ENCODE data around the gene METTL16. TPM values are rescaled to one million over a fixed set of nuclear protein-coding genes. Genes with fewer than 3 reads are reported as not detected.
A peak's percentile ranks its signal among the peaks of the same experiment; 100 is the strongest.
"Not testable (repeated sequence)": the region's sequence is repeated elsewhere in the genome, so short reads cannot be mapped to it uniquely, and the experiment has no call there.

Gene METTL16
- total and polyA plus RNA-seq, 12 donors: 9.9 to 31.9 (median 26.5) TPM

DNA sequence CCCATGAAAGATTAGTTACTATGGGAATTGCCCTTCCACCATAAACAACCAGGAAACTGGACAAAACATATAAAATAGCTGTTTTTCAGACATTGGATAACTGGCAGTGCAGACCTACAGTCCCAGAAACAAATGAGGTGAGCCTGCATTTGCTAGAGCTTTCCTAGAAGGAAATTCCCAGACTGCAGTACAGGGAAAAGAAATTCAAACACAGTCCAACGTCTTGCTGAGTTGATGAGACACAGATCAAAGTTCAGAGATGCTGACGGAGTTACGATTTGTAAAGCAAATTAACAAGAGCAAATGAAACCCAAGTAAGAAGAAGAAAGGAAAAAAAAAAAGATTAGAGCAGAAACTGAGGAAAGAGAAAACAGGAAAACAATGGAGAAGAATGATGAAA, 69.5 kb downstream of the METTL16 start:
- intact Hi-C loops (cut with DNase I): no loop called here
- no peaks in the 10 kb centered on the region for H3K27me3 ChIP-seq
- H3K36me3 ChIP-seq: peaks cover 0 to 55% (median 23%) of the 10 kb centered on the region in 9 donors
- ATAC-seq (no peak), DNase-seq (no peak)
- TF ChIP-seq, protein P1, sequence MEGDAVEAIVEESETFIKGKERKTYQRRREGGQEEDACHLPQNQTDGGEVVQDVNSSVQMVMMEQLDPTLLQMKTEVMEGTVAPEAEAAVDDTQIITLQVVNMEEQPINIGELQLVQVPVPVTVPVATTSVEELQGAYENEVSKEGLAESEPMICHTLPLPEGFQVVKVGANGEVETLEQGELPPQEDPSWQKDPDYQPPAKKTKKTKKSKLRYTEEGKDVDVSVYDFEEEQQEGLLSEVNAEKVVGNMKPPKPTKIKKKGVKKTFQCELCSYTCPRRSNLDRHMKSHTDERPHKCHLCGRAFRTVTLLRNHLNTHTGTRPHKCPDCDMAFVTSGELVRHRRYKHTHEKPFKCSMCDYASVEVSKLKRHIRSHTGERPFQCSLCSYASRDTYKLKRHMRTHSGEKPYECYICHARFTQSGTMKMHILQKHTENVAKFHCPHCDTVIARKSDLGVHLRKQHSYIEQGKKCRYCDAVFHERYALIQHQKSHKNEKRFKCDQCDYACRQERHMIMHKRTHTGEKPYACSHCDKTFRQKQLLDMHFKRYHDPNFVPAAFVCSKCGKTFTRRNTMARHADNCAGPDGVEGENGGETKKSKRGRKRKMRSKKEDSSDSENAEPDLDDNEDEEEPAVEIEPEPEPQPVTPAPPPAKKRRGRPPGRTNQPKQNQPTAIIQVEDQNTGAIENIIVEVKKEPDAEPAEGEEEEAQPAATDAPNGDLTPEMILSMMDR (IDR thresholded peaks at IDR 0.05): no peak
- 66 to 71% methylated on average over 3 of the region's 3 CpGs for WGBS, 2 donors
- H3K9me3 ChIP-seq: peaks cover 0 to 13% (median 5%) of the 10 kb centered on the region in 11 donors
- H3K27ac ChIP-seq: no peak overlapping the region
- peaks cover 0 to 17% (median 0%) of the 10 kb centered on the region in 9 donors for H3K4me1 ChIP-seq
- H3K4me3 ChIP-seq: no peak overlapping the region

DNA sequence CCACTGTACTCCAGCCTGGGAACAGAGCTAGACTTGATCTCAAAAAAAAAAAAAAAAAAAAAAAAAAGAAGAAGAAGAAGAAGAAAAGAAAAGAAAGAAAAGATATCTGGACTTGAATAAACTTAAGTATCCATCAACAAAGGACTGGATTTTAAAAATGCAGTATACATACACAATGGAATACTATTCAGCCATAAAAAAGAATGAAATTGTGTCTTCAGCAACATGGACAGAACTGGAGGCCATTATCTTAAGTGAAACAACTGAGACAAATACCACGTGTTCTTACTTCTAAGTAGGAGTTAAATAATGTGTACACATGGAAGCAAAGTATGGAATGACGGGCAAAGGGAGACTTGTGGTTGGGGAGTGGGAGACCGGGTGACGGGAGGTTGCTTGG, 70.8 kb downstream of the METTL16 start:
- TF ChIP-seq, protein P1 (IDR thresholded peaks at IDR 0.05): no peak
- no peak overlapping the region for H3K4me3 ChIP-seq
- no peak for DNase-seq
- 98% methylated on average over 4 of the region's 4 CpGs for WGBS, 2 donors
- H3K36me3 ChIP-seq: peaks cover 0 to 64% (median 23%) of the 10 kb centered on the region in 9 donors
- ATAC-seq: no peak
- peaks cover 0 to 17% (median 0%) of the 10 kb centered on the region in 9 donors for H3K4me1 ChIP-seq
- H3K27ac ChIP-seq: peak overlapping the region in 1 of 10 donors; percentile 89
- no peaks in the 10 kb centered on the region for H3K27me3 ChIP-seq
- intact Hi-C loops (cut with DNase I): no loop called here
- peaks cover 0 to 5% (median under 1%) of the 10 kb centered on the region in 11 donors for H3K9me3 ChIP-seq

DNA sequence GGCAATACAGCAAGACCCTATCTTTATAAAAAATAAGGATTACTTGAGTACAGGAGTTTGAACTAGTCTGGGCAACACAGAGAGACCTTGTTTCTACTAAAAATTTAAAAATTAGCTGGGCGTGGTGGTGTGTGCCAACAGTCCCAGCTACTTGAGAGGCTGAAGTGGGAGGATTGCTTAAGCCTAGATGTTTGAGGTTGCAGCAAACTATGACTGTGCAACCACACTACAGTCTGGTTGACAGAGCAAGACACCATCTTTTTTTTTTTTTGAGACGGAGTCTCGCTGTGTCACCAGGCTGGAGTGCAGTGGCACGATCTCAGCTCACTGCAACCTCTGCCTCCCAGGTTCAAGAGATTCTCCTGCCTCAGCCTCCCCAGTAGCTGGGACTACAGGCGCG, 71.7 kb downstream of the METTL16 start:
- 96 to 98% methylated on average over 6 of the region's 6 CpGs for WGBS, 2 donors

DNA sequence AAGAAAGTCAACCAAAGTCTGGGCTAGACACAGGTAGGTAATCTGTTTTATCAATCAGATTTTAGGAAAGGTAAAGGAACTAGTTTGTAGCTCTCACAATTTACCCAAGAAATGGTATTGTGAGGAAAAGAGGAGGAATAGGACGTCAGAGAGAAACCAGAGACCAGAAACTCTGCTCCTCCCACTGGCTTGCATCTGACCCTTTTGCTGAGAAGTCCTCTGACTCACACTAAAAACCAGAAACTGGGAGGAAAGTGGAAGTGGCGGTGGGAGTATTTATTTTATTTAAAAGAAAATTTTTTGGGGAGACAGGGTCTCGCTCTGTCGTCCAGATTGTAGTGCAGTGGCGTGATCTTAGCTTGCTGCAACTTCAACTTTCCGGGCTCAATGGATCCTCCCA, 72.9 kb downstream of the METTL16 start:
- Histone ChIP-seq H3K9me3 (no peaks in the 10 kb centered on the region), H3K36me3 (peaks cover 0 to 80% (median 23%) of the 10 kb centered on the region in 9 donors), H3K4me1 (peaks cover 0 to 24% (median 0%) of the 10 kb centered on the region in 9 donors), H3K27ac (peak overlapping the region in 1 of 10 donors; percentile 89), H3K4me3 (no peak overlapping the region), H3K27me3 (no peaks in the 10 kb centered on the region)
- 86 to 94% methylated on average over 6 of the region's 6 CpGs for WGBS, 2 donors
- DNase-seq: no peak
- intact Hi-C loops (cut with DNase I): no loop called here
- no peak for ATAC-seq
- TF ChIP-seq, protein P1 (IDR thresholded peaks at IDR 0.05): no peak

More for the DNA sequence above, 71.7 kb downstream of the METTL16 start:
- H3K9me3 ChIP-seq; DNase-seq; H3K4me3 ChIP-seq; H3K27me3 ChIP-seq; ATAC-seq; intact Hi-C loops (cut with DNase I): not testable (repeated sequence)
- Histone ChIP-seq H3K27ac (peak overlapping the region in 1 of 10 donors; percentile 89), H3K36me3 (peaks cover 0 to 72% (median 23%) of the 10 kb centered on the region in 9 donors), H3K4me1 (peaks cover 0 to 20% (median 0%) of the 10 kb centered on the region in 9 donors)

DNA sequence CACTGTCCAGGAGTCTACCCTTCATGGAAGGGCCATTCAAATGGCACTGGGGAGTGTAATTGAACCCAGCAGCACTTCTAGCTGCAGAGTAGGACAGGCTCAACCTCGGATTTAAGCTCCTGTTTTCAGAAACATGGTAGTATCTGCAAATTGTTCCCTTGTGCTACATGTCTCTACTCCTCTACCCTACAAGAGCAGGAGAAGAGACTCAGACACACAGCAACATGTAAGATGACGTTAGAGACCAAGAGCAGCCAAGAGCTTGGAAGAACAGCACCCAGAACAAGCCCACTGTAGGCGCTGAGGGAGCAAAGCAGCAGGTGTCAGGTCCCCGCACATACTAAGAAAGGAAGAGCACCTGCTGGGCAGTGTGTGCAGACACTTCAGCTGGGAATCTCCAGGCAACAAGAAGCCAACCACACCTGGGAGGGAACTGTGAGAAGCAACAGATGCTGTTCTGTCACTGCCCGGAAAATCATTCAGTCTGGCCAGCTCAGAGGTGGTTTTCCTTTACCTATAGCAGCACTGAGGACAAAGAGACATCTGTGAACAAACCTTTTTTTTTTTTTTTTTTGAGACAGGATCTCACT, 75.3 kb downstream of the METTL16 start:
- no peaks in the 10 kb centered on the region for H3K9me3 ChIP-seq
- H3K36me3 ChIP-seq: peaks cover 0 to 97% (median 23%) of the 10 kb centered on the region in 9 donors
- no peaks in the 10 kb centered on the region for H3K27me3 ChIP-seq
- DNase-seq (no peak), ATAC-seq (peak in 1 of 8 donors; percentile 17)
- H3K27ac ChIP-seq: no peak overlapping the region
- TF ChIP-seq, protein P1 (IDR thresholded peaks at IDR 0.05): no peak
- no peak overlapping the region for H3K4me3 ChIP-seq
- intact Hi-C loops (cut with DNase I): no loop called here
- peaks cover 0 to 24% (median 0%) of the 10 kb centered on the region in 9 donors for H3K4me1 ChIP-seq
- 85 to 88% methylated on average over 5 of the region's 5 CpGs for WGBS, 2 donors

Data from heart right ventricle (tissue), 16 donors.